Stomach (tissue), 4 donors: ENCODE measurements around the gene NRCAM.

Experiments used
- CTCF ChIP-seq, 7 experiments: fragments of 450-650 bp in 4 of 7; fragments of 200-600 bp in 3 of 7; sonication (generic) in 3 of 7; IDR thresholded peaks; one replicate each; pipeline ENCODE4 v1.5.1; 2016 to 2019; ENCODE audit warnings: antibody characterized with exemption in 7 of 7, control low read depth in 2 of 7, mild to moderate bottlenecking in 1 of 7
- POLR2A ChIP-seq, 4 donors: fragments of 450-650 bp; IDR thresholded peaks; one replicate each; pipeline ENCODE4 v1.6.1; 2016; ENCODE audit warnings: antibody characterized with exemption in 4 of 4, control low read depth in 2 of 4, mild to moderate bottlenecking in 1 of 4, moderate library complexity in 1 of 4

- TF ChIP-seq CTCF (IDR thresholded peaks at IDR 0.05): no peak
- no peak for TF ChIP-seq POLR2A (IDR thresholded peaks at IDR 0.05)
Measured at GRCh38 chr7:108360058-108360800, 96.0 kb downstream of the NRCAM start.
